Cardiac muscle cell (in vitro differentiated cells and primary cell): ENCODE measurements around the gene SLC35C1. TPM values are rescaled to one million over a fixed set of nuclear protein-coding genes. Genes with fewer than 3 reads are reported as not detected.

Source experiments
- DNase-seq, 2 donors: peaks; one replicate each; pipeline versions ENCODE4 v3.0.0 to v3.0.0-alpha.2; 2010 to 2017; ENCODE audit warnings: low read depth in 1 of 2, low spot score in 1 of 2
- H3K27ac ChIP-seq: fragments of 200-600 bp; sonication (generic); 2 replicates; pipeline ENCODE4 v1.5.1; 2016
- H3K27me3 ChIP-seq: fragments of 200-600 bp; sonication (generic); 2 replicates; pipeline ENCODE4 v1.6.0; 2016; ENCODE audit warnings: control low read depth
- H3K36me3 ChIP-seq: fragments of 200-600 bp; sonication (generic); 2 replicates; pipeline ENCODE4 v1.5.1; 2016; ENCODE audit warnings: control low read depth
- H3K4me1 ChIP-seq: fragments of 200-600 bp; sonication (generic); 2 replicates; pipeline ENCODE4 v1.8.1; 2017; ENCODE audit warnings: low read depth, mild to moderate bottlenecking, mixed run types
- H3K4me3 ChIP-seq: fragments of 200-600 bp; sonication (generic); 2 replicates; pipeline ENCODE4 v1.5.1; 2016; ENCODE audit warnings: mild to moderate bottlenecking
- H3K9me3 ChIP-seq: fragments of 200-600 bp; sonication (generic); 2 replicates; pipeline ENCODE4 v1.5.1; 2017; ENCODE audit warnings: low read depth, mild to moderate bottlenecking, control low read depth
- CTCF ChIP-seq: IDR thresholded peaks from 2 replicates; pipeline ENCODE4 v1.5.1; 2012; ENCODE audit warnings: low read depth, mild to moderate bottlenecking, low read length
- polyA plus RNA-seq: library from polyadenylated mRNA; unstranded; fragments of >200 nt; fragmentation: Nextera tagmentation; extraction: Ambion mirVana; gene quantifications from 2 replicates; pipeline ENCODE4 v1.2.1, GENCODE V29; 2016
- total RNA-seq: library from RNA; depleted of rRNA; stranded (reverse); fragments of >200 nt; gene quantifications from 2 replicates; pipeline ENCODE4 v1.2.3, GENCODE V29; 2016

The SLC35C1 gene
- total and polyA plus RNA-seq, 2 experiments from 2014 or later = 8.1 to 15.1 TPM

- Histone ChIP-seq H3K9me3 (no peaks in the 10 kb centered on the region), H3K4me1 (no peaks in the 10 kb centered on the region), H3K27ac (no peak overlapping the region), H3K27me3 (no peaks in the 10 kb centered on the region), H3K36me3 (peaks cover 5% of the 10 kb centered on the region), H3K4me3 (no peak overlapping the region)
- TF ChIP-seq CTCF = no peak
- DNase-seq = no peak
Measured at GRCh38 chr11:45811571-45812290, 6.8 kb downstream of the SLC35C1 start.

- no peak for DNase-seq
- TF ChIP-seq CTCF = no peak
- Histone ChIP-seq H3K4me3 (no peak overlapping the region), H3K4me1 (no peaks in the 10 kb centered on the region), H3K36me3 (peaks cover 5% of the 10 kb centered on the region), H3K27me3 (no peaks in the 10 kb centered on the region), H3K27ac (peak overlapping the region; percentile 43), H3K9me3 (no peaks in the 10 kb centered on the region)
Measured at GRCh38 chr11:45812581-45813548, 7.9 kb downstream of the SLC35C1 start.

GRCh38 chr11:45815747-45816146 is 10.8 kb downstream of the SLC35C1 start:
- DNase-seq = peak in 1 of 2 donors; percentile 41

GRCh38 chr11:45816614-45817013 is 11.7 kb downstream of the SLC35C1 start:
- TF ChIP-seq CTCF = no peak
- H3K27me3 ChIP-seq = no peaks in the 10 kb centered on the region
- no peaks in the 10 kb centered on the region for H3K4me1 ChIP-seq
- no peaks in the 10 kb centered on the region for H3K9me3 ChIP-seq
- no peak overlapping the region for H3K27ac ChIP-seq
- no peak for DNase-seq
- peaks cover 2% of the 10 kb centered on the region for H3K36me3 ChIP-seq
- H3K4me3 ChIP-seq = no peak overlapping the region

More at GRCh38 chr11:45815747-45816146, 10.8 kb downstream of the SLC35C1 start:
- no peaks in the 10 kb centered on the region for H3K27me3 ChIP-seq
- H3K4me3 ChIP-seq = no peak overlapping the region
- no peak for TF ChIP-seq CTCF
- no peaks in the 10 kb centered on the region for H3K9me3 ChIP-seq
- H3K4me1 ChIP-seq = no peaks in the 10 kb centered on the region
- peaks cover 5% of the 10 kb centered on the region for H3K36me3 ChIP-seq
- H3K27ac ChIP-seq = no peak overlapping the region

- Histone ChIP-seq H3K27me3 (no peaks in the 10 kb centered on the region), H3K27ac (no peak overlapping the region), H3K4me1 (no peaks in the 10 kb centered on the region), H3K36me3 (no peaks in the 10 kb centered on the region), H3K9me3 (no peaks in the 10 kb centered on the region), H3K4me3 (no peak overlapping the region)
- DNase-seq = no peak
- no peak for TF ChIP-seq CTCF
Measured at GRCh38 chr11:45817191-45817590, 12.2 kb downstream of the SLC35C1 start.
